ENCODE data around the gene PITX1. TPM values are rescaled to one million over a fixed set of nuclear protein-coding genes. Genes with fewer than 3 reads are reported as not detected.
"Not testable (repeated sequence)": the region's sequence is repeated elsewhere in the genome, so short reads cannot be mapped to it uniquely, and the experiment has no call there.

PITX1 gene
- polyA plus RNA-seq, 1 experiment, result 14.3 TPM

- ChIA-PET POLR2A (no interaction called here), CTCF (no interaction called here)
- H3K36me3 ChIP-seq (ENCODE audit: control insufficient read depth, insufficient read depth, low read length), result no peaks in the 10 kb centered on the region
- TF ChIP-seq CTCF (IDR thresholded peaks at IDR 0.05; ENCODE audit: insufficient read depth, low read depth, low read length), result no peak
- H3K27me3 ChIP-seq (ENCODE audit: control insufficient read depth, insufficient read depth, low read length), result no peaks in the 10 kb centered on the region
- no peak overlapping the region for H3K4me3 ChIP-seq (ENCODE audit: low read depth, low read length)
- DNase-seq (ENCODE audit: low read depth), result no peak
Observed at GRCh38 chr5:134993161-134993560, 40.9 kb downstream of the PITX1 start.

GRCh38 chr5:134992148-134992547, 41.9 kb downstream of the PITX1 start:
- ChIA-PET CTCF (no interaction called here), POLR2A (no interaction called here)
- no peak for DNase-seq (ENCODE audit: low read depth)
- no peak for TF ChIP-seq CTCF (IDR thresholded peaks at IDR 0.05; ENCODE audit: insufficient read depth, low read depth, low read length)
- Histone ChIP-seq H3K36me3 (ENCODE audit: control insufficient read depth, insufficient read depth, low read length) (no peaks in the 10 kb centered on the region), H3K27me3 (ENCODE audit: control insufficient read depth, insufficient read depth, low read length) (no peaks in the 10 kb centered on the region), H3K4me3 (ENCODE audit: low read depth, low read length) (no peak overlapping the region)

- H3K27me3 ChIP-seq (ENCODE audit: control insufficient read depth, insufficient read depth, low read length); CTCF ChIA-PET; H3K4me3 ChIP-seq (ENCODE audit: low read depth, low read length); H3K36me3 ChIP-seq (ENCODE audit: control insufficient read depth, insufficient read depth, low read length); POLR2A ChIA-PET; DNase-seq (ENCODE audit: low read depth): not testable (repeated sequence)
Observed at GRCh38 chr5:134990183-134990582, 43.8 kb downstream of the PITX1 start.

- DNase-seq (ENCODE audit: low read depth), result no peak
- Histone ChIP-seq H3K36me3 (ENCODE audit: control insufficient read depth, insufficient read depth, low read length) (no peaks in the 10 kb centered on the region), H3K4me3 (ENCODE audit: low read depth, low read length) (no peak overlapping the region), H3K27me3 (ENCODE audit: control insufficient read depth, insufficient read depth, low read length) (no peaks in the 10 kb centered on the region)
- POLR2A ChIA-PET, result no interaction called here
- no peak for TF ChIP-seq CTCF (IDR thresholded peaks at IDR 0.05; ENCODE audit: insufficient read depth, low read depth, low read length)
- CTCF ChIA-PET, result interaction anchor here (1.1 to 1.2 kb wide), 2 partner anchors 10 to 199 kb away, joined by 3 read pairs; no protein-coding TSS in a partner anchor
Observed at GRCh38 chr5:134989266-134989830, 44.7 kb downstream of the PITX1 start.

- H3K36me3 ChIP-seq (ENCODE audit: control insufficient read depth, insufficient read depth, low read length), result no peaks in the 10 kb centered on the region
- ChIA-PET POLR2A (no interaction called here), CTCF (no interaction called here)
- no peak for TF ChIP-seq CTCF (IDR thresholded peaks at IDR 0.05; ENCODE audit: insufficient read depth, low read depth, low read length)
- H3K4me3 ChIP-seq (ENCODE audit: low read depth, low read length), result no peak overlapping the region
- no peaks in the 10 kb centered on the region for H3K27me3 ChIP-seq (ENCODE audit: control insufficient read depth, insufficient read depth, low read length)
- no peak for DNase-seq (ENCODE audit: low read depth)
Observed at GRCh38 chr5:134982230-134982629, 51.8 kb downstream of the PITX1 start.

GRCh38 chr5:134979416-134979815, 54.6 kb downstream of the PITX1 start:
- POLR2A ChIA-PET, result no interaction called here
- no peaks in the 10 kb centered on the region for H3K36me3 ChIP-seq (ENCODE audit: control insufficient read depth, insufficient read depth, low read length)
- TF ChIP-seq CTCF (IDR thresholded peaks at IDR 0.05; ENCODE audit: insufficient read depth, low read depth, low read length), result no peak
- no peak for DNase-seq (ENCODE audit: low read depth)
- no peaks in the 10 kb centered on the region for H3K27me3 ChIP-seq (ENCODE audit: control insufficient read depth, insufficient read depth, low read length)
- CTCF ChIA-PET, result interaction anchor here (1.3 to 1.4 kb wide), 2 partner anchors 9 to 184 kb away, joined by 3 to 4 read pairs; no protein-coding TSS in a partner anchor
- H3K4me3 ChIP-seq (ENCODE audit: low read depth, low read length), result no peak overlapping the region

All from BJ (cell line).